Endothelial cell of umbilical vein (primary cell): ENCODE measurements around the gene PAIP2.

ENCODE experiments used
- FOS ChIP-seq: IDR thresholded peaks from 2 replicates; pipeline ENCODE4 v1.6.1; 2011; ENCODE audit warnings: mild to moderate bottlenecking, low read length, moderate library complexity, borderline replicate concordance; ENCODE audit not compliant: insufficient read depth
- POLR2A ChIP-seq: IDR thresholded peaks from 2 replicates; pipeline ENCODE4 v1.6.1; 2012; ENCODE audit warnings: low read depth, mild to moderate bottlenecking, control low read depth, low read length
- POLR2AphosphoS5 ChIP-seq: IDR thresholded peaks from 2 replicates; pipeline ENCODE4 v1.6.1; 2012; ENCODE audit warnings: low read depth, mild to moderate bottlenecking, control low read depth, low read length, moderate library complexity; ENCODE audit not compliant: insufficient read depth
- TF ChIP-seq, protein P1 (sequence below), 2 donors: IDR thresholded peaks; 1 replicate in 1 of 2; 2 replicates in 1 of 2; pipeline ENCODE4 v1.5.1; 2011; ENCODE audit warnings: low read length in 2 of 2, mild to moderate bottlenecking in 2 of 2, moderate library complexity in 2 of 2, control low read depth in 1 of 2, inconsistent platforms in 1 of 2, low read depth in 1 of 2; ENCODE audit not compliant: insufficient read depth in 1 of 2; ENCODE audit errors: extremely low read depth in 1 of 2
- TF ChIP-seq, protein P2 (sequence below): IDR thresholded peaks from 2 replicates; pipeline ENCODE4 v1.6.1; 2011; ENCODE audit not compliant: insufficient read depth, insufficient read length

DNA sequence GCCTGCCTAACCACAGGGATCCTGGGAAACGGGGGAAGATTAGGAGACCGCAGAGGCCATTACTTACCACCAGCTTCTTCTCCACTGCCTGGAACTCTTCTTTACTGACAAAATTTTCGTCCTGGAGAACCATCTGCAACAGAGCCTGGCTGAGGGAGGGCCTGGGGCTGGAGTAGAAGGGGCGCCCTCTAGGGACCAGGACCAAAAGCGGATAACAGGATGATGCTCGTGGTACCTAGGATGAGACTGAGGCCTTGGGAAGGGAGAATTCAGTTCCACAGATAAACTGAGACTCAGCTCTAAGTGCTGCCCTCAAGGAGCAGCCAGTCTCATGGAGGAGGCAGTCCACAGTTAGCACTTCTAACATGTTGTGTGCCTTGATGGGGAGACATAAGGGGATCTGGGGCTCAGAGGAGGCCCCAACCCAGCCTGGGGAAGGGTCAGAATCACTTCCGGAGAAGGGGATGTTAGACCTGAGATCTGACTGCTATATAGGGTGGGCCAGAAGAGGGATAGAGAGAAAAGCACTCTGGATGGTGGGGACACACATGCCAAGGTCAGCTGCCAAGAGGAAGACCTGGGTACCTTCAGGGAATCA lies 61.0 kb downstream of the PAIP2 start:
- TF ChIP-seq, protein P1, sequence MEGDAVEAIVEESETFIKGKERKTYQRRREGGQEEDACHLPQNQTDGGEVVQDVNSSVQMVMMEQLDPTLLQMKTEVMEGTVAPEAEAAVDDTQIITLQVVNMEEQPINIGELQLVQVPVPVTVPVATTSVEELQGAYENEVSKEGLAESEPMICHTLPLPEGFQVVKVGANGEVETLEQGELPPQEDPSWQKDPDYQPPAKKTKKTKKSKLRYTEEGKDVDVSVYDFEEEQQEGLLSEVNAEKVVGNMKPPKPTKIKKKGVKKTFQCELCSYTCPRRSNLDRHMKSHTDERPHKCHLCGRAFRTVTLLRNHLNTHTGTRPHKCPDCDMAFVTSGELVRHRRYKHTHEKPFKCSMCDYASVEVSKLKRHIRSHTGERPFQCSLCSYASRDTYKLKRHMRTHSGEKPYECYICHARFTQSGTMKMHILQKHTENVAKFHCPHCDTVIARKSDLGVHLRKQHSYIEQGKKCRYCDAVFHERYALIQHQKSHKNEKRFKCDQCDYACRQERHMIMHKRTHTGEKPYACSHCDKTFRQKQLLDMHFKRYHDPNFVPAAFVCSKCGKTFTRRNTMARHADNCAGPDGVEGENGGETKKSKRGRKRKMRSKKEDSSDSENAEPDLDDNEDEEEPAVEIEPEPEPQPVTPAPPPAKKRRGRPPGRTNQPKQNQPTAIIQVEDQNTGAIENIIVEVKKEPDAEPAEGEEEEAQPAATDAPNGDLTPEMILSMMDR (IDR thresholded peaks at IDR 0.05; ENCODE audit: extremely low read depth in 1 of 2, insufficient read depth in 1 of 2, low read depth in 1 of 2, low read length in 2 of 2) = peak; percentile 32 to 50
- TF ChIP-seq, protein P2, sequence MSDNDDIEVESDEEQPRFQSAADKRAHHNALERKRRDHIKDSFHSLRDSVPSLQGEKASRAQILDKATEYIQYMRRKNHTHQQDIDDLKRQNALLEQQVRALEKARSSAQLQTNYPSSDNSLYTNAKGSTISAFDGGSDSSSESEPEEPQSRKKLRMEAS = no peak
- TF ChIP-seq POLR2AphosphoS5 (no peak), POLR2A (no peak), FOS (no peak)
